HG02763 (cell line): ENCODE measurements around the gene MRPL50.

Experiments used
- ATAC-seq: cut with Tn5 transposase; IDR thresholded peaks from one replicate; pipeline ENCODE4 v1.9.1; 2021; ENCODE audit warnings: mild to moderate bottlenecking, moderate library complexity; ENCODE audit not compliant: unreplicated experiment

Gene MRPL50

GRCh38 chr9:101350285-101350684, 48.1 kb downstream of the MRPL50 start:
- ATAC-seq = no peak

GRCh38 chr9:101342595-101342994, 55.8 kb downstream of the MRPL50 start:
- no peak for ATAC-seq

- no peak for ATAC-seq
Observed at GRCh38 chr9:101341958-101342357, 56.5 kb downstream of the MRPL50 start.
